GM10248 (cell line): Measurements from ENCODE around the gene OTOA.

ENCODE experiments used
- CTCF ChIA-PET: fragments of 300-600 bp; sonication (Branson Sonifier 250); formaldehyde crosslinking; extraction: SDS; loops from one replicate; lab custom pipeline; 2021; ENCODE audit warnings: antibody characterized with exemption; lab: Yijun Ruan, JAX
- POLR2A ChIA-PET: fragments of 350-650 bp; sonication (Branson Sonifier 250); formaldehyde crosslinking; extraction: SDS; loops from one replicate; lab custom pipeline; 2020; ENCODE audit warnings: antibody characterized with exemption; lab: Yijun Ruan, JAX
- DNase-seq: peaks from one replicate; pipeline ENCODE4 v3.0.0; 2012; ENCODE audit errors: extremely low spot score
- CTCF ChIP-seq: IDR thresholded peaks from 2 replicates; pipeline ENCODE4 v1.5.1; 2012; ENCODE audit warnings: mild to moderate bottlenecking, low read depth; ENCODE audit errors: extremely low read depth, missing control alignments, control extremely low read depth

The OTOA gene

GRCh38 chr16:21663889-21664647 is at the start of gene OTOA:
Gene OTOA (plus strand): TSS chr16:21663968. CDS start chr16:21678515, 14,547 bp downstream.
- no peak for TF ChIP-seq CTCF
- ChIA-PET CTCF (no interaction called here), POLR2A (no interaction called here)
- DNase-seq: peak; percentile 30

DNA sequence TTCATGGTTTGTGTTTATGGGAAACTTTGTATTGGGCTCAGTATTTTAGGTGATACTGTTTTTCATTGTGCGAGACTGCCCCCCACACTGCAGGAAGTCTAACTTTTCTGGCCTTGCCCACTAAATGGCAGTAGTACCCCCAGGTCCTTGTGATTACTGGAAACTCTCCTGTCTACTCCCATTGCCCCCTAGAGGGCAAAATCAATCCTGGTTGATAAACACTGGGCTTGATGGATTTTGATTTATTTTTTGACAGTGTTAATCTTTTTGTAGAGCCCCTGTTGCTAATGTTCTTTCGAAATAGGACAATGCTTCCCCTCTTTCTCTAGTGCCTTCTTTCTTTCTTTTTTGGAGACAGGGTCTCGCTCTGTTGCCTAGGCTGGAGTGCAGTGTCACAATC is 48.9 kb upstream of the OTOA start:
- ChIA-PET CTCF (interaction anchor here (1.5 kb wide), 1 partner anchor 42 kb away, joined by 6 read pairs; no protein-coding TSS in a partner anchor), POLR2A (no interaction called here)
- no peak for DNase-seq
- TF ChIP-seq CTCF: no peak

GRCh38 chr16:21617607-21618006 is 46.2 kb upstream of the OTOA start:
- DNase-seq: no peak
- ChIA-PET POLR2A (no interaction called here), CTCF (interaction anchor here (1.2 to 1.5 kb wide), 3 partner anchors 14 to 40 kb away, joined by 3 to 5 read pairs (median 4); no protein-coding TSS in a partner anchor)
- TF ChIP-seq CTCF: no peak

DNA sequence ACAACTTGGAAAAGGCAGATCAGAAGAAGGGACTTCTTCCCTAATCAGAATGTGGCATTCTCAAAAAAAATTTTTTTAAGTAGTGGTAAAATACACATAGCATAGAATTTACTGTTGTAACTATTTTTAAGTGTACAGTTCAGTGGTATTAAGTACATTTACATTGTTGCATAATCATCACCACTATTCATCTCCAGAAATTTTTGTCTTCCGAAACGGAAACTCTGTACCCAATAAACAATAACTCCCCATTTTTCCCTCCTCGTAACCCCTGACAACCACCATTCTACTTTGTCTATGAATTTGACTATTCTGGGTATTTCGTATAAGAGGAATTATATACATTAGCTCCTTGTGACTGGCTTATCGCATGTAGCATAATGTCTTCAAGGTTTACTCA is 45.5 kb upstream of the OTOA start:
- no peak for TF ChIP-seq CTCF
- ChIA-PET CTCF (interaction anchor here (1.2 kb wide), 1 partner anchor 39 kb away, joined by 3 read pairs; no protein-coding TSS in a partner anchor), POLR2A (no interaction called here)
- DNase-seq: no peak

GRCh38 chr16:21619765-21620425 is 43.9 kb upstream of the OTOA start:
- ChIA-PET CTCF (interaction anchor here (0.7 kb wide), 1 partner anchor 16 kb away, joined by 3 read pairs; no protein-coding TSS in a partner anchor), POLR2A (no interaction called here)
- TF ChIP-seq CTCF: no peak
- DNase-seq: no peak

GRCh38 chr16:21620592-21620991 is 43.2 kb upstream of the OTOA start:
- TF ChIP-seq CTCF: no peak
- ChIA-PET CTCF (interaction anchor here (1.2 kb wide), 1 partner anchor 88 kb away, joined by 3 read pairs; no protein-coding TSS in a partner anchor), POLR2A (no interaction called here)
- DNase-seq: no peak
